Measurements from ENCODE around the gene SMIM43. TPM values are rescaled to one million over a fixed set of nuclear protein-coding genes. Genes with fewer than 3 reads are reported as not detected.

The SMIM43 gene
- polyA plus RNA-seq, 1 donor (not counting 4 experiments of a cell fraction or from before 2014, with no cell fraction given), result 0.03 TPM

DNA sequence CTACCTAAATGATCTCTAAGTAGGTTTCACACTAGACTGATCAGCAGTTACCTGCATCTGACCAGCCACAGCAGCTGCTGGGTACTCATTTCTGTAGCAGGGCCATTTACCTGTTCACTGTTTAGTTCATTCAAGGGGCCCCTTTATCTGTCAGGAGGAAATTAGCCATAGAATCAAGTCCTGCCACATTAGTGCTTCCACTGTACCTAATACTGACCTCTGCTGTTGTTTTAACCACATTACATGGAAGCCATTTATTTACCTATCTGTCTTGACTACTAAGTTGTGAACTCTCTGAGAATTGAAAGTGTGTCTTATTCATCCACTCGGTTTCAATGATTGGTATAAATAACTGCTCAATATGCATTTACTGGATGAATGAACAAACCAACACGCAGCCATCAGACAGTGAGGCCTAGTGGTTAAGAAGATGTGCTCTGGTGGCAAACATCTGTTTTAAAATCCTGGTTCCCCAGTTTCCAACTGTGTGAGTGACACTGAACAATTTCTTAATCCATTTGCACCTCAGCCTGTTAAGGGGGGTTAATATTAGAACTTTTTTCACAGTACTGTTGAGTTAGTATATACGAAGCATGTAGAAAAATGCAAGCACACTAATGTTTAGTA, 38.2 kb downstream of the SMIM43 start:
- no peak overlapping the region for H3K27ac ChIP-seq (ENCODE audit: control insufficient read depth, insufficient read depth, low read length)
- no peak overlapping the region for H3K9ac ChIP-seq (ENCODE audit: control insufficient read depth, extremely low read depth, insufficient read depth, low read length)
- H2AFZ ChIP-seq (ENCODE audit: control insufficient read depth, low read length), result no peak overlapping the region
- H3K27me3 ChIP-seq (ENCODE audit: control insufficient read depth, extremely low read depth, insufficient read depth, low read length), result no peaks in the 10 kb centered on the region
- no peak for DNase-seq (ENCODE audit: low read depth, low spot score)
- TF ChIP-seq, protein P1, sequence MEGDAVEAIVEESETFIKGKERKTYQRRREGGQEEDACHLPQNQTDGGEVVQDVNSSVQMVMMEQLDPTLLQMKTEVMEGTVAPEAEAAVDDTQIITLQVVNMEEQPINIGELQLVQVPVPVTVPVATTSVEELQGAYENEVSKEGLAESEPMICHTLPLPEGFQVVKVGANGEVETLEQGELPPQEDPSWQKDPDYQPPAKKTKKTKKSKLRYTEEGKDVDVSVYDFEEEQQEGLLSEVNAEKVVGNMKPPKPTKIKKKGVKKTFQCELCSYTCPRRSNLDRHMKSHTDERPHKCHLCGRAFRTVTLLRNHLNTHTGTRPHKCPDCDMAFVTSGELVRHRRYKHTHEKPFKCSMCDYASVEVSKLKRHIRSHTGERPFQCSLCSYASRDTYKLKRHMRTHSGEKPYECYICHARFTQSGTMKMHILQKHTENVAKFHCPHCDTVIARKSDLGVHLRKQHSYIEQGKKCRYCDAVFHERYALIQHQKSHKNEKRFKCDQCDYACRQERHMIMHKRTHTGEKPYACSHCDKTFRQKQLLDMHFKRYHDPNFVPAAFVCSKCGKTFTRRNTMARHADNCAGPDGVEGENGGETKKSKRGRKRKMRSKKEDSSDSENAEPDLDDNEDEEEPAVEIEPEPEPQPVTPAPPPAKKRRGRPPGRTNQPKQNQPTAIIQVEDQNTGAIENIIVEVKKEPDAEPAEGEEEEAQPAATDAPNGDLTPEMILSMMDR (optimal IDR thresholded peaks at IDR 0.05 in 1 of 3, IDR thresholded peaks at IDR 0.05 in 1 of 3, conservative IDR thresholded peaks at IDR 0.05 in 1 of 3; ENCODE audit: extremely low read depth in 1 of 3, insufficient read depth in 2 of 3, low read length in 3 of 3), result peak; percentile 15 to 62 (median 53)
- no peak for TF ChIP-seq EZH2 (IDR thresholded peaks at IDR 0.05; ENCODE audit: low read length)
- no peaks in the 10 kb centered on the region for H3K9me3 ChIP-seq (ENCODE audit: control insufficient read depth, low read depth, low read length)
- no peak overlapping the region for H3K4me2 ChIP-seq (ENCODE audit: control insufficient read depth, extremely low read depth, insufficient read depth, low read depth, low read length)
- peaks cover 19% of the 10 kb centered on the region for H3K4me1 ChIP-seq (ENCODE audit: control insufficient read depth, extremely low read depth, insufficient read depth, low read length)
- no peaks in the 10 kb centered on the region for H3K36me3 ChIP-seq (ENCODE audit: control insufficient read depth in 2 of 2, extremely low read depth in 1 of 2, insufficient read depth in 2 of 2, low read length in 2 of 2)
- peak; percentile 69 for FAIRE-seq
- dilution Hi-C loops (cut with MboI; ENCODE audit: extremely low pct_ligation_motif_present, low sequenced_read_pairs), result no loop called here
- H4K20me1 ChIP-seq (ENCODE audit: control insufficient read depth, extremely low read depth, insufficient read depth, low read length), result no peaks in the 10 kb centered on the region
- H3K9me1 ChIP-seq (ENCODE audit: control insufficient read depth, extremely low read depth, insufficient read depth, low read length), result no peaks in the 10 kb centered on the region
- no peak overlapping the region for H3K4me3 ChIP-seq (ENCODE audit: control insufficient read depth in 2 of 3, extremely low read depth in 1 of 3, insufficient read depth in 2 of 3, low read depth in 1 of 3, low read length in 3 of 3)
- H3K79me2 ChIP-seq (ENCODE audit: control insufficient read depth, insufficient read depth, low read length), result no peaks in the 10 kb centered on the region

DNA sequence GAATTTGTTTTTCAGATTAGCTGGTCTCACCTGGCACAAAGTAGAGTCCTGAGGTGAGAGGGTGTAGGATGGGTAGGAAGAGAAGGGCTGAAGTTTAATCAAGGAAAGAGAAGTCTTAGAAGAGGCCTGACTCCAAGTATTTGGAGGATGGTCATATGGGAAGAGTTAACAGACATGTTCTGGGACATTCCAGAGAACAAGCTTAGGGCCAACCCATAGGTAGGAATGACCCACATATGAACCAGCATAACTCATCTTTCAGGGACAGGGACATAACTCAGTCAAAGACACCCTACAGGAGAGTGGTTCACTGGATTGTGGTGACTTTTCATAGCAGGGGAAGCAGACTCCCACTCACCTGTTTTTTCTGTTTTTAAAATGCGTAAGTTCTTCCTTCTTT, 40.3 kb downstream of the SMIM43 start:
- H3K9me3 ChIP-seq (ENCODE audit: control insufficient read depth, low read depth, low read length), result no peaks in the 10 kb centered on the region
- H3K27ac ChIP-seq (ENCODE audit: control insufficient read depth, insufficient read depth, low read length), result no peak overlapping the region
- H3K36me3 ChIP-seq (ENCODE audit: control insufficient read depth in 2 of 2, extremely low read depth in 1 of 2, insufficient read depth in 2 of 2, low read length in 2 of 2), result no peaks in the 10 kb centered on the region
- no peak overlapping the region for H2AFZ ChIP-seq (ENCODE audit: control insufficient read depth, low read length)
- no peak overlapping the region for H3K4me2 ChIP-seq (ENCODE audit: control insufficient read depth, extremely low read depth, insufficient read depth, low read depth, low read length)
- H3K27me3 ChIP-seq (ENCODE audit: control insufficient read depth, extremely low read depth, insufficient read depth, low read length), result no peaks in the 10 kb centered on the region
- no peak for DNase-seq (ENCODE audit: low read depth, low spot score)
- H3K9ac ChIP-seq (ENCODE audit: control insufficient read depth, extremely low read depth, insufficient read depth, low read length), result no peak overlapping the region
- dilution Hi-C loops (cut with MboI; ENCODE audit: extremely low pct_ligation_motif_present, low sequenced_read_pairs), result no loop called here
- TF ChIP-seq, protein P1 (optimal IDR thresholded peaks at IDR 0.05 in 1 of 3, IDR thresholded peaks at IDR 0.05 in 1 of 3, conservative IDR thresholded peaks at IDR 0.05 in 1 of 3; ENCODE audit: extremely low read depth in 1 of 3, insufficient read depth in 2 of 3, low read length in 3 of 3), result no peak
- no peak for TF ChIP-seq EZH2 (IDR thresholded peaks at IDR 0.05; ENCODE audit: low read length)
- H4K20me1 ChIP-seq (ENCODE audit: control insufficient read depth, extremely low read depth, insufficient read depth, low read length), result no peaks in the 10 kb centered on the region
- no peaks in the 10 kb centered on the region for H3K9me1 ChIP-seq (ENCODE audit: control insufficient read depth, extremely low read depth, insufficient read depth, low read length)
- no peaks in the 10 kb centered on the region for H3K79me2 ChIP-seq (ENCODE audit: control insufficient read depth, insufficient read depth, low read length)
- peaks cover 19% of the 10 kb centered on the region for H3K4me1 ChIP-seq (ENCODE audit: control insufficient read depth, extremely low read depth, insufficient read depth, low read length)
- no peak overlapping the region for H3K4me3 ChIP-seq (ENCODE audit: control insufficient read depth in 2 of 3, extremely low read depth in 1 of 3, insufficient read depth in 2 of 3, low read depth in 1 of 3, low read length in 3 of 3)
- FAIRE-seq, result no peak

Data from keratinocyte (primary cell).